ENCODE measurements around the gene ADORA2A.

GRCh38 chr22:24482998-24483397 is 55.6 kb downstream of the ADORA2A start:
- TF ChIP-seq CTCF (IDR thresholded peaks at IDR 0.05) (no peak), EP300 (IDR thresholded peaks at IDR 0.05) (no peak)

Data from ovary (tissue), 3 donors.